ENCODE results near the gene UBE2N. TPM values are rescaled to one million over a fixed set of nuclear protein-coding genes. Genes with fewer than 3 reads are reported as not detected.

The UBE2N gene
- total RNA-seq, 2 donors from 2014 or later = 177 to 179 TPM

DNA sequence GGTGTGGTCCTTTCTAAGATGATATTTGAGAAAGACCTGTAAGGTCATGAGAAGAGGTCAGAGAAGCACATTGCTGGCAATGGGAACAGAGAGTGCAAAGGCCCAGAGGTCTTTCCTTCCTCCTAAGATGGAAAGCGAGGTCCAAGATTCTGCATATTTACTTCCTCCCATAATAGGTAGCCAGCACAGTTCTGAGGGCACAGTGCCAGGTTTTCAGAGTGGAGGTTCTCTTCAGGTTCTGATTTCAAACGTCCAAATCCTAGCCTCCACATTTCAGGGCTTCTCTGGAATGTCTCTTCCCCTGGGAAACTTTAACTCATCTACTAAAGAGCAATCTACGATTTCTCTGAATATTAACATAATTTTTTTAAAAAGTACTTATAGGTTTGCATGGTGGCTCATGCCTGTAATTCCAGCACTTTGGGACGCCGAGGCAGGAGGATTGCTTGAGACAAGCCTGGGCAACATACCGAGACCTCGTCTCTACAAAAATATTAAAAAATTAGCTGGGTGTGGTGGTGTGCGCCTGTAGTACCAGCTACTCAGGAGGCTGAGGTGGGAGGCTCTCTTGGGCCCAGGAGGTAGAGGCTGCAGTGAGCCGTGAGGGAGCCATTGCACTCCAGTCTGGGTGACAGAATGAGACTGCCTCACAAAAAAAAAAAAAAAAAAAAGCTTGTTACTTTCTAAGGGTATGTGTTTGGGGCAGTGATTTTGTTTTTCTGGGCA lies 25.0 kb upstream of the UBE2N start:
- no peak for DNase-seq
- Histone ChIP-seq H3K27me3 (ENCODE audit: control insufficient read depth, insufficient read depth, low read length, poor library complexity, severe bottlenecking) (no peaks in the 10 kb centered on the region), H3K9me3 (ENCODE audit: control insufficient read depth, low read length) (no peaks in the 10 kb centered on the region), H3K4me1 (ENCODE audit: control insufficient read depth, insufficient read depth, low read length) (no peaks in the 10 kb centered on the region), H3K36me3 (ENCODE audit: control insufficient read depth, insufficient read depth, low read length) (peaks cover 21% of the 10 kb centered on the region), H3K4me3 (ENCODE audit: low read length) (peak overlapping the region; percentile 99), H3K9ac (ENCODE audit: extremely low read depth, low read length, poor library complexity, severe bottlenecking) (no peak overlapping the region), H3K27ac (ENCODE audit: low read depth, low read length) (no peak overlapping the region)
- TF ChIP-seq, protein P1, sequence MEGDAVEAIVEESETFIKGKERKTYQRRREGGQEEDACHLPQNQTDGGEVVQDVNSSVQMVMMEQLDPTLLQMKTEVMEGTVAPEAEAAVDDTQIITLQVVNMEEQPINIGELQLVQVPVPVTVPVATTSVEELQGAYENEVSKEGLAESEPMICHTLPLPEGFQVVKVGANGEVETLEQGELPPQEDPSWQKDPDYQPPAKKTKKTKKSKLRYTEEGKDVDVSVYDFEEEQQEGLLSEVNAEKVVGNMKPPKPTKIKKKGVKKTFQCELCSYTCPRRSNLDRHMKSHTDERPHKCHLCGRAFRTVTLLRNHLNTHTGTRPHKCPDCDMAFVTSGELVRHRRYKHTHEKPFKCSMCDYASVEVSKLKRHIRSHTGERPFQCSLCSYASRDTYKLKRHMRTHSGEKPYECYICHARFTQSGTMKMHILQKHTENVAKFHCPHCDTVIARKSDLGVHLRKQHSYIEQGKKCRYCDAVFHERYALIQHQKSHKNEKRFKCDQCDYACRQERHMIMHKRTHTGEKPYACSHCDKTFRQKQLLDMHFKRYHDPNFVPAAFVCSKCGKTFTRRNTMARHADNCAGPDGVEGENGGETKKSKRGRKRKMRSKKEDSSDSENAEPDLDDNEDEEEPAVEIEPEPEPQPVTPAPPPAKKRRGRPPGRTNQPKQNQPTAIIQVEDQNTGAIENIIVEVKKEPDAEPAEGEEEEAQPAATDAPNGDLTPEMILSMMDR (conservative IDR thresholded peaks at IDR 0.05) = no peak
- peaks cover 15% of the 10 kb centered on the region for H3K4me1 Mint-ChIP-seq
- WGBS, 2 experiments (ENCODE audit: insufficient coverage in 1 of 2, insufficient read length in 1 of 2) = 95 to 100% methylated on average over 3 to 8 of the region's 9 CpGs
- peak overlapping the region; percentile 97 for H3K27ac Mint-ChIP-seq
- peak overlapping the region; percentile 94 for H3K4me3 Mint-ChIP-seq
- H3K9me3 Mint-ChIP-seq = no peaks in the 10 kb centered on the region
- peaks cover 19% of the 10 kb centered on the region for H3K36me3 Mint-ChIP-seq (ENCODE audit: low read depth)
- H3K27me3 Mint-ChIP-seq (ENCODE audit: insufficient read depth) = no peaks in the 10 kb centered on the region

DNA sequence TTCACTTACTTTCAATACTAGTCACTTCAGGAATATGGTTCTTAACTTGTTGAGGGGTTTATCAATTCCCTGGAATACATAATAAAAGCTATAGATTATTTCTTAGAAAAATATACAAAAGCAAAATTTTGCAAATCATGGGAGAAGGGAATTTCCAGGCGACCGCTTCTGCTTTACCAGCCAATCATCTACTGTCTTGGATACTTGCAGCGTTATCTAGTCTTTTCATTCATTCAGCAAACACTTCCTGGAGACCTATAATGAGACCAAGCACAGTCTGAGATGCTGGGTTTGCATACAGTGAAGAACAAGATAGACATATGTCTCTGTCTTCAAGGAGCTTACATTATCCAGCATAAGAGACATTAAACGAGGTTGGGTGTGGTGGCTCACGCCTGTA lies 24.1 kb upstream of the UBE2N start:
- TF ChIP-seq, protein P1 (conservative IDR thresholded peaks at IDR 0.05) = no peak
- H3K36me3 Mint-ChIP-seq (ENCODE audit: low read depth) = peaks cover 15% of the 10 kb centered on the region
- no peaks in the 10 kb centered on the region for H3K9me3 Mint-ChIP-seq
- H3K27ac Mint-ChIP-seq = no peak overlapping the region
- no peak overlapping the region for H3K9ac ChIP-seq (ENCODE audit: extremely low read depth, low read length, poor library complexity, severe bottlenecking)
- no peaks in the 10 kb centered on the region for H3K27me3 Mint-ChIP-seq (ENCODE audit: insufficient read depth)
- H3K27ac ChIP-seq (ENCODE audit: low read depth, low read length) = no peak overlapping the region
- H3K4me1 Mint-ChIP-seq = peaks cover 11% of the 10 kb centered on the region
- peaks cover 16% of the 10 kb centered on the region for H3K36me3 ChIP-seq (ENCODE audit: control insufficient read depth, insufficient read depth, low read length)
- no peaks in the 10 kb centered on the region for H3K4me1 ChIP-seq (ENCODE audit: control insufficient read depth, insufficient read depth, low read length)
- no peak overlapping the region for H3K4me3 Mint-ChIP-seq
- H3K4me3 ChIP-seq (ENCODE audit: low read length) = no peak overlapping the region
- H3K27me3 ChIP-seq (ENCODE audit: control insufficient read depth, insufficient read depth, low read length, poor library complexity, severe bottlenecking) = no peaks in the 10 kb centered on the region
- no peak for DNase-seq
- WGBS, 2 experiments (ENCODE audit: insufficient coverage in 1 of 2, insufficient read length in 1 of 2) = 88 to 96% methylated on average over 4 to 5 of the region's 5 CpGs
- no peaks in the 10 kb centered on the region for H3K9me3 ChIP-seq (ENCODE audit: control insufficient read depth, low read length)

DNA sequence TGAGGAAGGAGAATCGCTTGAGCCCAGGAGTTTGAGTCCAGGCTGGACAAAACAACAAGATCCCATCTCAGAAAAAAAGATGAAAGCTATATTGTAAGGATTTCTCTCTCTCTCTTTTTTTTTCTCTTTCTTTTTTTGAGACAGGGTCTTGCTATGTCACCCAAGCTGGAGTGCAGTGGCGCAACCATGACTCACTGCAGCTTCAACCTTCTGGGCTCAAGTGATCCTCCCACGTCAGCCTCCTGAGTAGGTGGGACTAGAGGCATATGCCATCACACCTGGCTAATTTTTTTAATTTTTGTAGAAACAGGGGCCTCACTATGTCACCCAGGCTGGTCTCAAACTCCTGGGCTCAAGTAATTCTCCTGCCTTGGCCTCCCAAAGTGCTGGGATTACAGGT lies 19.8 kb upstream of the UBE2N start:
- Mint-ChIP-seq H3K4me1 (no peaks in the 10 kb centered on the region), H3K4me3 (no peak overlapping the region), H3K36me3 (ENCODE audit: low read depth) (no peaks in the 10 kb centered on the region), H3K27me3 (ENCODE audit: insufficient read depth) (no peaks in the 10 kb centered on the region), H3K27ac (no peak overlapping the region), H3K9me3 (no peaks in the 10 kb centered on the region)
- no peak for DNase-seq
- WGBS, 2 experiments (ENCODE audit: insufficient coverage in 1 of 2, insufficient read length in 1 of 2) = 88 to 93% methylated on average over 2 to 3 of the region's 3 CpGs
- Histone ChIP-seq H3K4me1 (ENCODE audit: control insufficient read depth, insufficient read depth, low read length) (no peaks in the 10 kb centered on the region), H3K27ac (ENCODE audit: low read depth, low read length) (no peak overlapping the region), H3K36me3 (ENCODE audit: control insufficient read depth, insufficient read depth, low read length) (no peaks in the 10 kb centered on the region), H3K27me3 (ENCODE audit: control insufficient read depth, insufficient read depth, low read length, poor library complexity, severe bottlenecking) (no peaks in the 10 kb centered on the region), H3K9me3 (ENCODE audit: control insufficient read depth, low read length) (no peaks in the 10 kb centered on the region), H3K9ac (ENCODE audit: extremely low read depth, low read length, poor library complexity, severe bottlenecking) (no peak overlapping the region), H3K4me3 (ENCODE audit: low read length) (no peak overlapping the region)
- TF ChIP-seq, protein P1 (conservative IDR thresholded peaks at IDR 0.05) = no peak

Measured in endodermal cell (in vitro differentiated cells).